ENCODE results near the gene TMEM106C. TPM values are rescaled to one million over a fixed set of nuclear protein-coding genes. Genes with fewer than 3 reads are reported as not detected.
"Not testable (repeated sequence)": the region's sequence is repeated elsewhere in the genome, so short reads cannot be mapped to it uniquely, and the experiment has no call there.

The TMEM106C gene
- polyA plus RNA-seq, 1 donor from 2014 or later = 290 TPM

DNA sequence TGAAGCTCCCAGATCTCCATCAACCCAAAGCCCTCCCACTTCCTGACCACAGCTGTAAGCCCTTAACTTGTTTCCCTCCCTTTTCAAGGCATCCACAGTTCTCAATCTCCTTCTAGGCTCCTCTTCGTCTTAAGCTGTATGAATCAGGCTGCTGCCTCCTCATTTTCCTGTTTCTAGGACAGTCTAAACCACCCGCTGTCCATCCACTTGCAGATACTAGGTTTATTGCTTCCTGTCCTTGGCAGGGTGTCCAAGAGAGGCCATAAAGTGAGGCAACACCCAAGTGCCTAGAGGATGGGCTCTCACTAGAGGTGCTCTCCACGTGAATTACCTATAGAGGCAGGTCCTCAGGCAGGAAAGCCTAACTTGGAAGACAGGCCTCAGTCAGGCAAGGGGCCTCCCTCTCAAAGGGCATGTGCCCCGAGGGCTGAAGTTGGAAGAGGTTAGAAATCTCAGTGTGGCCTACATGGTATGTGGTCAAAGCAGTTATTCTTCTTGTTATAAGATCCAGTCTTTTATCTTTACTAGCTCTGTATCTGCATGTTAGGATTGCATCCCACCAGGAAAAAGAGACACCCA, 8.8 kb upstream of the TMEM106C start:
- no peak overlapping the region for H3K27ac ChIP-seq (ENCODE audit: low read length)
- H3K9me3 ChIP-seq (ENCODE audit: low read length) = no peaks in the 10 kb centered on the region
- H4K20me1 ChIP-seq (ENCODE audit: insufficient read depth) = no peaks in the 10 kb centered on the region
- H2AFZ ChIP-seq (ENCODE audit: low read depth, low read length) = no peak overlapping the region
- no peaks in the 10 kb centered on the region for H3K27me3 ChIP-seq (ENCODE audit: insufficient read depth, low read depth, low read length)
- no peaks in the 10 kb centered on the region for H3K36me3 ChIP-seq (ENCODE audit: insufficient read depth, low read length)
- no peak overlapping the region for H3K4me2 ChIP-seq (ENCODE audit: low read length)
- no peak for TF ChIP-seq POLR2AphosphoS5 (IDR thresholded peaks at IDR 0.05)
- TF ChIP-seq MXI1 (conservative IDR thresholded peaks at IDR 0.05; ENCODE audit: poor library complexity, severe bottlenecking) = no peak
- TF ChIP-seq, protein P1, sequence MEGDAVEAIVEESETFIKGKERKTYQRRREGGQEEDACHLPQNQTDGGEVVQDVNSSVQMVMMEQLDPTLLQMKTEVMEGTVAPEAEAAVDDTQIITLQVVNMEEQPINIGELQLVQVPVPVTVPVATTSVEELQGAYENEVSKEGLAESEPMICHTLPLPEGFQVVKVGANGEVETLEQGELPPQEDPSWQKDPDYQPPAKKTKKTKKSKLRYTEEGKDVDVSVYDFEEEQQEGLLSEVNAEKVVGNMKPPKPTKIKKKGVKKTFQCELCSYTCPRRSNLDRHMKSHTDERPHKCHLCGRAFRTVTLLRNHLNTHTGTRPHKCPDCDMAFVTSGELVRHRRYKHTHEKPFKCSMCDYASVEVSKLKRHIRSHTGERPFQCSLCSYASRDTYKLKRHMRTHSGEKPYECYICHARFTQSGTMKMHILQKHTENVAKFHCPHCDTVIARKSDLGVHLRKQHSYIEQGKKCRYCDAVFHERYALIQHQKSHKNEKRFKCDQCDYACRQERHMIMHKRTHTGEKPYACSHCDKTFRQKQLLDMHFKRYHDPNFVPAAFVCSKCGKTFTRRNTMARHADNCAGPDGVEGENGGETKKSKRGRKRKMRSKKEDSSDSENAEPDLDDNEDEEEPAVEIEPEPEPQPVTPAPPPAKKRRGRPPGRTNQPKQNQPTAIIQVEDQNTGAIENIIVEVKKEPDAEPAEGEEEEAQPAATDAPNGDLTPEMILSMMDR (IDR thresholded peaks at IDR 0.05; ENCODE audit: poor library complexity, severe bottlenecking) = no peak
- TF ChIP-seq SMC3 (conservative IDR thresholded peaks at IDR 0.05; ENCODE audit: poor library complexity) = no peak
- TF ChIP-seq, protein P2, sequence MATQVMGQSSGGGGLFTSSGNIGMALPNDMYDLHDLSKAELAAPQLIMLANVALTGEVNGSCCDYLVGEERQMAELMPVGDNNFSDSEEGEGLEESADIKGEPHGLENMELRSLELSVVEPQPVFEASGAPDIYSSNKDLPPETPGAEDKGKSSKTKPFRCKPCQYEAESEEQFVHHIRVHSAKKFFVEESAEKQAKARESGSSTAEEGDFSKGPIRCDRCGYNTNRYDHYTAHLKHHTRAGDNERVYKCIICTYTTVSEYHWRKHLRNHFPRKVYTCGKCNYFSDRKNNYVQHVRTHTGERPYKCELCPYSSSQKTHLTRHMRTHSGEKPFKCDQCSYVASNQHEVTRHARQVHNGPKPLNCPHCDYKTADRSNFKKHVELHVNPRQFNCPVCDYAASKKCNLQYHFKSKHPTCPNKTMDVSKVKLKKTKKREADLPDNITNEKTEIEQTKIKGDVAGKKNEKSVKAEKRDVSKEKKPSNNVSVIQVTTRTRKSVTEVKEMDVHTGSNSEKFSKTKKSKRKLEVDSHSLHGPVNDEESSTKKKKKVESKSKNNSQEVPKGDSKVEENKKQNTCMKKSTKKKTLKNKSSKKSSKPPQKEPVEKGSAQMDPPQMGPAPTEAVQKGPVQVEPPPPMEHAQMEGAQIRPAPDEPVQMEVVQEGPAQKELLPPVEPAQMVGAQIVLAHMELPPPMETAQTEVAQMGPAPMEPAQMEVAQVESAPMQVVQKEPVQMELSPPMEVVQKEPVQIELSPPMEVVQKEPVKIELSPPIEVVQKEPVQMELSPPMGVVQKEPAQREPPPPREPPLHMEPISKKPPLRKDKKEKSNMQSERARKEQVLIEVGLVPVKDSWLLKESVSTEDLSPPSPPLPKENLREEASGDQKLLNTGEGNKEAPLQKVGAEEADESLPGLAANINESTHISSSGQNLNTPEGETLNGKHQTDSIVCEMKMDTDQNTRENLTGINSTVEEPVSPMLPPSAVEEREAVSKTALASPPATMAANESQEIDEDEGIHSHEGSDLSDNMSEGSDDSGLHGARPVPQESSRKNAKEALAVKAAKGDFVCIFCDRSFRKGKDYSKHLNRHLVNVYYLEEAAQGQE (IDR thresholded peaks at IDR 0.05; ENCODE audit: borderline replicate concordance) = no peak
- TF ChIP-seq TAF1 (IDR thresholded peaks at IDR 0.05; ENCODE audit: low read depth) = no peak
- H3K79me2 ChIP-seq (replicated peaks; ENCODE audit: insufficient read depth, low read length) = no peaks in the 10 kb centered on the region
- H3K9me2 ChIP-seq (ENCODE audit: insufficient read depth, low read length) = no peaks in the 10 kb centered on the region
- no peaks in the 10 kb centered on the region for H3F3A ChIP-seq (ENCODE audit: insufficient read depth, low read length, poor library complexity, severe bottlenecking)
- H3K9ac ChIP-seq (ENCODE audit: low read length) = no peak overlapping the region
- H3K4me3 ChIP-seq (ENCODE audit: low read length) = no peak overlapping the region

DNA sequence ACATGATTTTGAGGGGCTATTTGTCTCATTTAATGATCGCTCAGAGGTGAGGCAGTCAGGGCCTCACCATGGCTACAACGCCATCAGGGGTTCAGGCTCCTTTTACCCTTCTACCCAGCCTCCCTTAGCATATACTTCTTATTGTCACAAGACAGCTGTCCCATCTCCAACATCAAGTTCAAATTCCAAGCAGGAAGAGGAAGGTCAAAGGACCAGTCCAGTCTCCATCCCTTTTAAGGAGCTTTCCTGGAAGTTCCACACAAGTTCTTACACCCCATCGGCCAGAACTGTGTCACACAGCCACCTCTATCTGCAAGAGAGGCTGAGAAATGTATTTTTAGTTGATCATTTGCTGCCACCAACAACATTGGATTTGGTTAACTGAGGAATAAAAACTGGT, 8.3 kb upstream of the TMEM106C start:
- Histone ChIP-seq H3K9me2 (ENCODE audit: insufficient read depth, low read length) (no peaks in the 10 kb centered on the region), H3F3A (ENCODE audit: insufficient read depth, low read length, poor library complexity, severe bottlenecking) (no peaks in the 10 kb centered on the region), H3K9me3 (ENCODE audit: low read length) (no peaks in the 10 kb centered on the region), H3K27ac (ENCODE audit: low read length) (no peak overlapping the region), H3K36me3 (ENCODE audit: insufficient read depth, low read length) (no peaks in the 10 kb centered on the region), H3K4me2 (ENCODE audit: low read length) (no peak overlapping the region), H3K9ac (ENCODE audit: low read length) (no peak overlapping the region), H3K4me3 (ENCODE audit: low read length) (no peak overlapping the region), H3K27me3 (ENCODE audit: insufficient read depth, low read depth, low read length) (no peaks in the 10 kb centered on the region), H4K20me1 (ENCODE audit: insufficient read depth) (no peaks in the 10 kb centered on the region), H3K79me2 (replicated peaks; ENCODE audit: insufficient read depth, low read length) (no peaks in the 10 kb centered on the region), H2AFZ (ENCODE audit: low read depth, low read length) (no peak overlapping the region)
- TF ChIP-seq, protein P2 (IDR thresholded peaks at IDR 0.05; ENCODE audit: borderline replicate concordance) = no peak
- TF ChIP-seq EP300 (conservative IDR thresholded peaks at IDR 0.05; ENCODE audit: poor library complexity, severe bottlenecking) (no peak), MXI1 (conservative IDR thresholded peaks at IDR 0.05; ENCODE audit: poor library complexity, severe bottlenecking) (no peak), TAF1 (IDR thresholded peaks at IDR 0.05; ENCODE audit: low read depth) (no peak), EZH2 (IDR thresholded peaks at IDR 0.05; ENCODE audit: borderline replicate concordance, insufficient read depth, low read length, poor library complexity, severe bottlenecking) (no peak), SMC3 (conservative IDR thresholded peaks at IDR 0.05; ENCODE audit: poor library complexity) (no peak), POLR2AphosphoS5 (IDR thresholded peaks at IDR 0.05) (no peak), RAD21 (conservative IDR thresholded peaks at IDR 0.05) (no peak)
- TF ChIP-seq, protein P1 (IDR thresholded peaks at IDR 0.05; ENCODE audit: poor library complexity, severe bottlenecking) = no peak

DNA sequence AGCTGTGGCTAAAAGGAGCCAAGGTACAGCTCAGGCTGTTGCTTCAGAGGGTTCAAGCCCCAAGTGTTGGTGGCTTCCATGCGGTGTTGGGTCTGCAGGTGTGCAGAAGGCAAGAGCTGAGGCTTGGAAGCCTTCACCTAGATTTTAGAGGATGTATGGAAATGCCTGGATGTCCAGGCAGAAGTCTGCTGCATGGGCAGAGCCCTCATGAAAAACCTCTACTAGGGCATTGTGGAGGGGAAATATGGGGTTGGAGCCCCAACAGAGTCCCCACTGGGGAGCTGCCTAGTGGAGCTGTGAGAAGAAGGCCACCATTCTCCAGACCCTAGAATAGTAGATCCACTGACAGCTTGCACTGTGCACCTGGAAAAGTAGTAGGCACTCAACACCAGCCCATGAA, 5.7 kb upstream of the TMEM106C start:
- not testable (repeated sequence) for H3K27me3 ChIP-seq (ENCODE audit: insufficient read depth, low read depth, low read length)

More for the DNA sequence above, 5.7 kb upstream of the TMEM106C start:
- not testable (repeated sequence) for H3K27ac ChIP-seq (ENCODE audit: low read length); H2AFZ ChIP-seq (ENCODE audit: low read depth, low read length); H3K9me3 ChIP-seq (ENCODE audit: low read length); H4K20me1 ChIP-seq (ENCODE audit: insufficient read depth); H3K4me3 ChIP-seq (ENCODE audit: low read length); H3K9me2 ChIP-seq (ENCODE audit: insufficient read depth, low read length); H3K79me2 ChIP-seq (replicated peaks; ENCODE audit: insufficient read depth, low read length); H3K9ac ChIP-seq (ENCODE audit: low read length); H3F3A ChIP-seq (ENCODE audit: insufficient read depth, low read length, poor library complexity, severe bottlenecking); H3K36me3 ChIP-seq (ENCODE audit: insufficient read depth, low read length); H3K4me2 ChIP-seq (ENCODE audit: low read length)
